ENCODE results near the gene PCDHGC3. TPM values are rescaled to one million over a fixed set of nuclear protein-coding genes. Genes with fewer than 3 reads are reported as not detected.

The PCDHGC3 gene
- total RNA-seq, 1 experiment from 2014 or later, result 1.2 TPM

DNA sequence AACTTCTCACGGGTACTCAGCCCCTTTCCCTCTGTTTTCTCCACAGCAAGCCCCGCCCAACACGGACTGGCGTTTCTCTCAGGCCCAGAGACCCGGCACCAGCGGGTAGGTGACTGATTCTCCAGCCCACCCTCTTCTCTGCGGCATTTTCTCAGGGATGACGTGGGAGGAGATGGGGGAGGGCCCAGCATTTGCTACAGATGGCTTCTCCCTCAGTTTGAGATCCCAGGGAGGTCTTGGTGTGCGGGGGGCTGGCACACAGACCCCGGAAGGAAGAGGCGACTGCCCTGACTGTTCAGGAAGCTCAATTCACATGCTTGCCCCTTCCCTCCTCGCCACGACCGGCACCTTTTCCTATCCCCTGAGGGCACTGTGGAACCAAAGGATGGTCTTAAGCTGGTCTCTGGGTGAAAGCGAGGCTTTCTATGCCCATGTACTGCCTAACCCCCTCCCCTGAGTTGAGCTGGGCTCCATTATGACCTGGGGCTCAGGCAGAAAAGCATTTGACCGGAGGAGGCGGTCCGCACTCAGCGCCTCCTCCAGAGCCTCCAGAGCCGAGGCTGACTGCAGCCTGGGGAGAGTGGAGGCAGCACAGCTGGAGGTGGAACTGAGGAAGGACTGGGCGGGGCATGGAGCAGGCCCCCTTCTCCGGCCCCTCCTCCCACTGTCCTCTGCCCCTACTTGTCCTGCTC is 19.1 kb downstream of the PCDHGC3 start (continued):
- TF ChIP-seq SRF (IDR thresholded peaks at IDR 0.05; ENCODE audit: low read depth) (no peak), FOSL1 (IDR thresholded peaks at IDR 0.05; ENCODE audit: low read depth) (no peak), EZH2phosphoT487 (IDR thresholded peaks at IDR 0.05; ENCODE audit: borderline replicate concordance) (no peak), SIN3A (IDR thresholded peaks at IDR 0.05; ENCODE audit: low read depth) (no peak), EGR1 (IDR thresholded peaks at IDR 0.05; ENCODE audit: low read depth) (no peak), RAD21 (IDR thresholded peaks at IDR 0.05; ENCODE audit: low read depth) (no peak)

DNA sequence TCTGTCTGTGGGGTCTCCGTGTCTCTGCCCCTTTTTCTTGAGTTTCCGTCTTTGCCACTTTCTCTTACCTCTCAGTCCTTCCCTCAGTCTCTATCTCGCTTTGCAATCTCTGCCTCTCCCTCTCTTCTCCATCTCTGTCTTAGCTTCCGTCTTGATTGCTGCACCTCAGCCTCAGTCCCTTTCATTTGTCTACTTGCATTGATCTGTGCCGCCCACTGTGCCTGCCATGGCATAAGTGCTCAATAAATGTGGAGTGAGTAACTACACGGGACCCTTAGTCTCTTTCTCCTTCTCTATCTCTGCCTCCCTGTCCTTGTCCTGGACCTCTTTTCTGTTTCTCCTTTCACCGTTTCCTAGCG is 19.7 kb downstream of the PCDHGC3 start:
- TF ChIP-seq ZNF274 (IDR thresholded peaks at IDR 0.05; ENCODE audit: low read depth, low read length) (no peak), EZH2phosphoT487 (IDR thresholded peaks at IDR 0.05; ENCODE audit: borderline replicate concordance) (no peak), ELF1 (IDR thresholded peaks at IDR 0.05; ENCODE audit: borderline replicate concordance, low read depth) (no peak), RAD21 (IDR thresholded peaks at IDR 0.05; ENCODE audit: low read depth) (no peak), POLR2AphosphoS5 (IDR thresholded peaks at IDR 0.05; ENCODE audit: low read depth, low read length) (no peak), POLR2A (IDR thresholded peaks at IDR 0.05; ENCODE audit: borderline replicate concordance, extremely low read depth, insufficient read depth, insufficient read length) (no peak), CBX3 (IDR thresholded peaks at IDR 0.05; ENCODE audit: low read depth) (no peak)
- TF ChIP-seq, protein P1, sequence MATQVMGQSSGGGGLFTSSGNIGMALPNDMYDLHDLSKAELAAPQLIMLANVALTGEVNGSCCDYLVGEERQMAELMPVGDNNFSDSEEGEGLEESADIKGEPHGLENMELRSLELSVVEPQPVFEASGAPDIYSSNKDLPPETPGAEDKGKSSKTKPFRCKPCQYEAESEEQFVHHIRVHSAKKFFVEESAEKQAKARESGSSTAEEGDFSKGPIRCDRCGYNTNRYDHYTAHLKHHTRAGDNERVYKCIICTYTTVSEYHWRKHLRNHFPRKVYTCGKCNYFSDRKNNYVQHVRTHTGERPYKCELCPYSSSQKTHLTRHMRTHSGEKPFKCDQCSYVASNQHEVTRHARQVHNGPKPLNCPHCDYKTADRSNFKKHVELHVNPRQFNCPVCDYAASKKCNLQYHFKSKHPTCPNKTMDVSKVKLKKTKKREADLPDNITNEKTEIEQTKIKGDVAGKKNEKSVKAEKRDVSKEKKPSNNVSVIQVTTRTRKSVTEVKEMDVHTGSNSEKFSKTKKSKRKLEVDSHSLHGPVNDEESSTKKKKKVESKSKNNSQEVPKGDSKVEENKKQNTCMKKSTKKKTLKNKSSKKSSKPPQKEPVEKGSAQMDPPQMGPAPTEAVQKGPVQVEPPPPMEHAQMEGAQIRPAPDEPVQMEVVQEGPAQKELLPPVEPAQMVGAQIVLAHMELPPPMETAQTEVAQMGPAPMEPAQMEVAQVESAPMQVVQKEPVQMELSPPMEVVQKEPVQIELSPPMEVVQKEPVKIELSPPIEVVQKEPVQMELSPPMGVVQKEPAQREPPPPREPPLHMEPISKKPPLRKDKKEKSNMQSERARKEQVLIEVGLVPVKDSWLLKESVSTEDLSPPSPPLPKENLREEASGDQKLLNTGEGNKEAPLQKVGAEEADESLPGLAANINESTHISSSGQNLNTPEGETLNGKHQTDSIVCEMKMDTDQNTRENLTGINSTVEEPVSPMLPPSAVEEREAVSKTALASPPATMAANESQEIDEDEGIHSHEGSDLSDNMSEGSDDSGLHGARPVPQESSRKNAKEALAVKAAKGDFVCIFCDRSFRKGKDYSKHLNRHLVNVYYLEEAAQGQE (IDR thresholded peaks at IDR 0.05; ENCODE audit: low read depth), result no peak
- TF ChIP-seq, protein P2, sequence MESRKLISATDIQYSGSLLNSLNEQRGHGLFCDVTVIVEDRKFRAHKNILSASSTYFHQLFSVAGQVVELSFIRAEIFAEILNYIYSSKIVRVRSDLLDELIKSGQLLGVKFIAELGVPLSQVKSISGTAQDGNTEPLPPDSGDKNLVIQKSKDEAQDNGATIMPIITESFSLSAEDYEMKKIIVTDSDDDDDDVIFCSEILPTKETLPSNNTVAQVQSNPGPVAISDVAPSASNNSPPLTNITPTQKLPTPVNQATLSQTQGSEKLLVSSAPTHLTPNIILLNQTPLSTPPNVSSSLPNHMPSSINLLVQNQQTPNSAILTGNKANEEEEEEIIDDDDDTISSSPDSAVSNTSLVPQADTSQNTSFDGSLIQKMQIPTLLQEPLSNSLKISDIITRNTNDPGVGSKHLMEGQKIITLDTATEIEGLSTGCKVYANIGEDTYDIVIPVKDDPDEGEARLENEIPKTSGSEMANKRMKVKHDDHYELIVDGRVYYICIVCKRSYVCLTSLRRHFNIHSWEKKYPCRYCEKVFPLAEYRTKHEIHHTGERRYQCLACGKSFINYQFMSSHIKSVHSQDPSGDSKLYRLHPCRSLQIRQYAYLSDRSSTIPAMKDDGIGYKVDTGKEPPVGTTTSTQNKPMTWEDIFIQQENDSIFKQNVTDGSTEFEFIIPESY (IDR thresholded peaks at IDR 0.05; ENCODE audit: extremely low read depth, insufficient replicate concordance, low read length), result no peak
- Histone ChIP-seq H3K4me2 (ENCODE audit: low read length) (no peak overlapping the region), H3K4me3 (replicated peaks in 1 of 2; ENCODE audit: low read depth in 1 of 2, low read length in 2 of 2) (no peak overlapping the region), H4K20me1 (ENCODE audit: insufficient read depth) (no peaks in the 10 kb centered on the region), H3K4me1 (ENCODE audit: control insufficient read depth in 1 of 2, insufficient read depth in 2 of 2, low read length in 2 of 2) (no peaks in the 10 kb centered on the region), H3K79me2 (ENCODE audit: insufficient read depth, low read length) (no peaks in the 10 kb centered on the region), H3K36me3 (ENCODE audit: control insufficient read depth in 1 of 2, insufficient read depth in 2 of 2, low read length in 2 of 2) (no peaks in the 10 kb centered on the region), H3K9me3 (ENCODE audit: control insufficient read depth in 1 of 2, insufficient read depth in 1 of 2, low read depth in 1 of 2, low read length in 2 of 2) (no peaks in the 10 kb centered on the region), H3K27ac (ENCODE audit: low read depth, low read length) (no peak overlapping the region), H3K27me3 (ENCODE audit: insufficient read depth, low read length) (no peaks in the 10 kb centered on the region), H2AFZ (ENCODE audit: low read depth, low read length, poor library complexity, severe bottlenecking) (no peak overlapping the region), H3K9ac (ENCODE audit: low read length) (no peak overlapping the region), H3K9me2 (ENCODE audit: insufficient read depth) (no peaks in the 10 kb centered on the region)
- no peak for ATAC-seq
- intact Hi-C loops (cut with micrococcal nuclease), result no loop called here
- ChIA-PET CTCF (no interaction called here), RAD21 (ENCODE audit: low non-redundant PET in 1 of 2, low total read pairs in 2 of 2, uncharacterized antibody in 2 of 2, unreplicated experiment in 2 of 2) (no interaction called here), POLR2A (no interaction called here)
- DNase-seq (ENCODE audit: low read depth, low spot score), result no peak
- BruUV-seq (replicated peaks), result no TSS peak
